Ammon's horn (tissue), 1 donor: ENCODE measurements around the gene LGALS7.
"Not testable (repeated sequence)": the region's sequence is repeated elsewhere in the genome, so short reads cannot be mapped to it uniquely, and the experiment has no call there.

Experiments used
- DNase-seq: peaks from one replicate; pipeline ENCODE4 v3.0.0-alpha.2; 2016; ENCODE audit warnings: low spot score

The LGALS7 gene

GRCh38 chr19:38799104-38799503 is 25.8 kb upstream of the LGALS7 start:
- DNase-seq, result no peak

GRCh38 chr19:38797781-38798180 is 24.5 kb upstream of the LGALS7 start:
- not testable (repeated sequence) for DNase-seq

GRCh38 chr19:38796154-38796553 is 22.8 kb upstream of the LGALS7 start:
- no peak for DNase-seq

GRCh38 chr19:38795549-38795948 is 22.2 kb upstream of the LGALS7 start:
- no peak for DNase-seq

- no peak for DNase-seq
These were observed 20.4 kb upstream of the LGALS7 start for GRCh38 chr19:38793671-38794070.

- DNase-seq, result no peak
These were observed 19.9 kb upstream of the LGALS7 start for GRCh38 chr19:38793177-38793576.

GRCh38 chr19:38792250-38793111 is 19.2 kb upstream of the LGALS7 start:
- DNase-seq, result no peak

GRCh38 chr19:38791451-38792064 is 18.2 kb upstream of the LGALS7 start:
- DNase-seq, result not testable (repeated sequence)

- not testable (repeated sequence) for DNase-seq
These were observed 17.4 kb upstream of the LGALS7 start for GRCh38 chr19:38790507-38791403.

GRCh38 chr19:38788478-38789243 is 15.3 kb upstream of the LGALS7 start, which contains the start of gene LGALS7B:
LGALS7B (plus strand) TSS chr19:38789200; CDS start chr19:38789227, 27 bp downstream.
- DNase-seq, result no peak

GRCh38 chr19:38786572-38787265 is 13.4 kb upstream of the LGALS7 start:
- DNase-seq, result no peak

- not testable (repeated sequence) for DNase-seq
These were observed 12.7 kb upstream of the LGALS7 start for GRCh38 chr19:38786061-38786460.

- no peak for DNase-seq
These were observed 11.9 kb upstream of the LGALS7 start for GRCh38 chr19:38785187-38785699.

- DNase-seq, result no peak
These were observed 10.9 kb upstream of the LGALS7 start for GRCh38 chr19:38784224-38784623.

- not testable (repeated sequence) for DNase-seq
These were observed 8.9 kb upstream of the LGALS7 start for GRCh38 chr19:38782212-38782611.

GRCh38 chr19:38781058-38781457 is 7.7 kb upstream of the LGALS7 start:
- DNase-seq, result no peak

GRCh38 chr19:38780443-38780842 is 7.1 kb upstream of the LGALS7 start:
- no peak for DNase-seq

- no peak for DNase-seq
These were observed 5.4 kb upstream of the LGALS7 start for GRCh38 chr19:38778733-38779132.

GRCh38 chr19:38774181-38774950 is 1.0 kb upstream of the LGALS7 start:
- no peak for DNase-seq

GRCh38 chr19:38771569-38771968 is 1.7 kb downstream of the LGALS7 start:
- DNase-seq, result not testable (repeated sequence)
